ENCODE data around the gene MCC.

DNA sequence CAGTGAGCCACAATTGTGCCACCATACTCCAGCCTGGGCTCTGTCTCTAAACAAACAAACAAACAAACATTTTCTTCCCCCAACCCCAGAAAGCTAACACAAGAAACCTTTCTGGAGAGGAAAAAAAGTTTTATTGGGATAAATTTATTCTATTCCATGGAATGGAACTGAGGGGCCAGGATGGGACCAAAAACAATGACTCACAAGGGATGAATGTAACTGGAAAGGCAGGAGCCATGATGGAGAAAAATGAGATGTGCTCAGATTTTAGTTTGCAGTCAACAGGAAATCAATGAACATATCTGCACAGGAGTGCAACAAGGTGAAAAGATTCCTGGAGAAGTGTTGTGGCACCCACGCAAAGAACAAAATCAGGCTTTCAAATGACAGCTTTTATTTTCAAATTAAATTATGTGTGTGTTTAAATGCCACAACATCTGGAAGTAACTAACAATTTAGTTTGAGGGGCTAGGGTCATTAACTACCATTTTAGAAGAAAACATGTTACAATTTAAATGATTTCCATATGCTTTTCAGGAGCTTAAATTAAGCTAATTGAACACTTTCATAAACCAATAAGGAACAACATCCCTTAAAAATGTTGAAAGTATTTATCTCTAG lies 262.0 kb downstream of the MCC start:
- TF ChIP-seq, protein P1, sequence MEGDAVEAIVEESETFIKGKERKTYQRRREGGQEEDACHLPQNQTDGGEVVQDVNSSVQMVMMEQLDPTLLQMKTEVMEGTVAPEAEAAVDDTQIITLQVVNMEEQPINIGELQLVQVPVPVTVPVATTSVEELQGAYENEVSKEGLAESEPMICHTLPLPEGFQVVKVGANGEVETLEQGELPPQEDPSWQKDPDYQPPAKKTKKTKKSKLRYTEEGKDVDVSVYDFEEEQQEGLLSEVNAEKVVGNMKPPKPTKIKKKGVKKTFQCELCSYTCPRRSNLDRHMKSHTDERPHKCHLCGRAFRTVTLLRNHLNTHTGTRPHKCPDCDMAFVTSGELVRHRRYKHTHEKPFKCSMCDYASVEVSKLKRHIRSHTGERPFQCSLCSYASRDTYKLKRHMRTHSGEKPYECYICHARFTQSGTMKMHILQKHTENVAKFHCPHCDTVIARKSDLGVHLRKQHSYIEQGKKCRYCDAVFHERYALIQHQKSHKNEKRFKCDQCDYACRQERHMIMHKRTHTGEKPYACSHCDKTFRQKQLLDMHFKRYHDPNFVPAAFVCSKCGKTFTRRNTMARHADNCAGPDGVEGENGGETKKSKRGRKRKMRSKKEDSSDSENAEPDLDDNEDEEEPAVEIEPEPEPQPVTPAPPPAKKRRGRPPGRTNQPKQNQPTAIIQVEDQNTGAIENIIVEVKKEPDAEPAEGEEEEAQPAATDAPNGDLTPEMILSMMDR (IDR thresholded peaks at IDR 0.05) = no peak
- no peak for TF ChIP-seq POLR2A (IDR thresholded peaks at IDR 0.05)
